A673 (cell line): ENCODE results near the gene VHLL. TPM values are rescaled to one million over a fixed set of nuclear protein-coding genes. Genes with fewer than 3 reads are reported as not detected.
A peak's percentile ranks its signal among the peaks of the same experiment; 100 is the strongest.

ENCODE experiments used
- BruUV-seq: library from RNA; stranded (reverse); fragments of 400-500 nt; replicated peaks from 2 replicates; lab custom pipeline; 2021; lab: Mats Ljungman, UMichigan
- CTCF ChIA-PET: fragments of 300-600 bp; sonication (Branson Sonifier 250); formaldehyde crosslinking; loops from one replicate; lab custom pipeline; 2022; ENCODE audit warnings: antibody characterized with exemption; lab: Charles Lee
- POLR2A ChIA-PET: fragments of 300-600 bp; sonication (Branson Sonifier 250); formaldehyde crosslinking; loops from one replicate; lab custom pipeline; 2022; ENCODE audit warnings: antibody characterized with exemption; ENCODE audit not compliant: low non-redundant PET; lab: Charles Lee
- DNase-seq: peaks from one replicate; pipeline ENCODE4 v3.0.0-alpha.2; 2015; ENCODE audit warnings: low spot score
- H3K27ac ChIP-seq: fragments of 200-600 bp; sonication (generic); 2 replicates; pipeline ENCODE4 v1.5.1; 2016; ENCODE audit warnings: mixed run types, low read depth, mild to moderate bottlenecking, mixed read lengths, antibody characterized with exemption, low read length; ENCODE audit not compliant: poor library complexity, severe bottlenecking
- H3K27me3 ChIP-seq: fragments of 200-600 bp; sonication (generic); replicated peaks from 2 replicates; pipeline ENCODE4 v1.6.1; 2017; ENCODE audit warnings: mixed run types, low read depth, mild to moderate bottlenecking, mixed read lengths, antibody characterized with exemption, low read length; ENCODE audit not compliant: insufficient read depth, poor library complexity
- H3K36me3 ChIP-seq: fragments of 200-600 bp; sonication (generic); 2 replicates; pipeline ENCODE4 v1.6.1; 2016; ENCODE audit warnings: mixed run types, mild to moderate bottlenecking, mixed read lengths, antibody characterized with exemption, low read length; ENCODE audit not compliant: insufficient read depth, poor library complexity, severe bottlenecking
- H3K4me1 ChIP-seq: fragments of 200-600 bp; sonication (generic); 2 replicates; pipeline ENCODE4 v1.6.1; 2017; ENCODE audit warnings: mixed run types, mild to moderate bottlenecking, mixed read lengths, antibody characterized with exemption, low read length; ENCODE audit not compliant: insufficient read depth, poor library complexity, severe bottlenecking
- H3K4me3 ChIP-seq: fragments of 200-600 bp; sonication (generic); 2 replicates; pipeline ENCODE4 v1.5.1; 2016; ENCODE audit warnings: low read depth, mixed run types, mild to moderate bottlenecking, mixed read lengths, low read length; ENCODE audit not compliant: poor library complexity, severe bottlenecking
- H3K9me3 ChIP-seq: fragments of 200-600 bp; sonication (generic); 2 replicates; pipeline ENCODE4 v1.6.1; 2016; ENCODE audit warnings: mixed run types, low read depth, mild to moderate bottlenecking, mixed read lengths, antibody characterized with exemption, low read length; ENCODE audit not compliant: poor library complexity, severe bottlenecking
- CTCF ChIP-seq: fragments of 300-800, 200-600 bp; sonication (generic); conservative IDR thresholded peaks from 2 replicates; pipeline ENCODE4 v1.5.1; 2017; ENCODE audit warnings: low read depth, mild to moderate bottlenecking, antibody characterized with exemption, low read length, moderate library complexity, mixed read lengths
- EZH2 ChIP-seq: fragments of 200-600 bp; sonication (generic); IDR thresholded peaks from 2 replicates; pipeline ENCODE4 v1.6.1; 2017; ENCODE audit warnings: borderline replicate concordance, low read depth, mild to moderate bottlenecking, mixed read lengths, antibody characterized with exemption, low read length; ENCODE audit not compliant: poor library complexity, severe bottlenecking
- intact Hi-C: fragments of 100-400 bp; cut with micrococcal nuclease; formaldehyde crosslinking; loops from one replicate; pipeline ENCODE4 v1.10.0; 2022; ENCODE audit not compliant: unreplicated experiment
- total RNA-seq: library from RNA; stranded (reverse); gene quantifications from 2 replicates; pipeline ENCODE4 v1.2.3, GENCODE V29; 2021

The VHLL gene
- total RNA-seq, 1 experiment from 2014 or later, result not detected

- BruUV-seq, result no TSS peak
- DNase-seq, result no peak
- Histone ChIP-seq H3K9me3 (no peaks in the 10 kb centered on the region), H3K27me3 (no peaks in the 10 kb centered on the region), H3K4me3 (no peak overlapping the region), H3K27ac (no peak overlapping the region), H3K36me3 (peaks cover 91% of the 10 kb centered on the region), H3K4me1 (no peaks in the 10 kb centered on the region)
- CTCF ChIA-PET, result no interaction called here
- POLR2A ChIA-PET, result no interaction called here
- intact Hi-C loops, result no loop called here
- TF ChIP-seq EZH2 (no peak), CTCF (no peak)
Observed at GRCh38 chr1:156260896-156261295, 38.2 kb downstream of the VHLL start.

GRCh38 chr1:156259805-156260204, 39.3 kb downstream of the VHLL start:
- ChIA-PET POLR2A (no interaction called here), CTCF (no interaction called here)
- H3K4me3 ChIP-seq, result no peak overlapping the region
- no peak for DNase-seq
- no peak overlapping the region for H3K27ac ChIP-seq
- intact Hi-C loops, result no loop called here
- H3K36me3 ChIP-seq, result peaks cover 82% of the 10 kb centered on the region
- H3K4me1 ChIP-seq, result no peaks in the 10 kb centered on the region
- H3K27me3 ChIP-seq, result no peaks in the 10 kb centered on the region
- no peak for TF ChIP-seq EZH2
- TF ChIP-seq CTCF, result 0 out of 2 replicates have a peak, but pooled peaks have one; percentile 11
- no peaks in the 10 kb centered on the region for H3K9me3 ChIP-seq
- no TSS peak for BruUV-seq

- peaks cover 76% of the 10 kb centered on the region for H3K36me3 ChIP-seq
- no peak for DNase-seq
- CTCF ChIA-PET, result no interaction called here
- intact Hi-C loops, result no loop called here
- no peaks in the 10 kb centered on the region for H3K9me3 ChIP-seq
- H3K27ac ChIP-seq, result no peak overlapping the region
- H3K4me1 ChIP-seq, result no peaks in the 10 kb centered on the region
- no TSS peak for BruUV-seq
- no peak overlapping the region for H3K4me3 ChIP-seq
- POLR2A ChIA-PET, result no interaction called here
- H3K27me3 ChIP-seq, result no peaks in the 10 kb centered on the region
- TF ChIP-seq EZH2 (no peak), CTCF (no peak)
Observed at GRCh38 chr1:156258859-156259258, 40.2 kb downstream of the VHLL start.
